ENCODE results near the gene TMEM138.
"Not testable (repeated sequence)": the region's sequence is repeated elsewhere in the genome, so short reads cannot be mapped to it uniquely, and the experiment has no call there.

Gene TMEM138

DNA sequence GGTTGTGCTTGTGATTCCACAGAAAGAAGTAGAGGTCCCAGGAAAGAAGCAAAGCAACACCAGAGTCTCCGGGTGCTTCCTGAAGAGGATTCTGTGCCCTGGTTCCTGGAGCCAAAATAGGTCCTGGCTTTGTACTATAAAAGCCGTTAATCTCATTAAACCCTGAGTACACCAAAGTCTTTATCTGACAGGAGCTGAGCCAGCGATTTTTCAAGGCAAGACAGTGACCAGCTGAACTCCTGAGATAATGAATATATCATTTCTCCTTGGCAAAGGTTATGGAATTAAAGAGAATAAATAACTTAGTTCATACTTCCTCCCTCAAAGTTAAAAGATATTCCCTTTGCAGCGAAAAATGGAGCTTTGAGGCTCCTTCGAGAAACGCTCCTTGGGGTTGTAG lies 5.2 kb downstream of the TMEM138 start:
- no peaks in the 10 kb centered on the region for H3K4me1 ChIP-seq (ENCODE audit: insufficient read depth, low read length)
- peaks cover 9% of the 10 kb centered on the region; the same call in 1 of the 2 replicates for H3K9me3 ChIP-seq (ENCODE audit: control insufficient read depth, insufficient read depth, low read length)
- H3K9ac ChIP-seq (ENCODE audit: low read depth, low read length), result no peak overlapping the region
- peaks cover 32% of the 10 kb centered on the region for H3K36me3 ChIP-seq (ENCODE audit: insufficient read depth, low read length)

DNA sequence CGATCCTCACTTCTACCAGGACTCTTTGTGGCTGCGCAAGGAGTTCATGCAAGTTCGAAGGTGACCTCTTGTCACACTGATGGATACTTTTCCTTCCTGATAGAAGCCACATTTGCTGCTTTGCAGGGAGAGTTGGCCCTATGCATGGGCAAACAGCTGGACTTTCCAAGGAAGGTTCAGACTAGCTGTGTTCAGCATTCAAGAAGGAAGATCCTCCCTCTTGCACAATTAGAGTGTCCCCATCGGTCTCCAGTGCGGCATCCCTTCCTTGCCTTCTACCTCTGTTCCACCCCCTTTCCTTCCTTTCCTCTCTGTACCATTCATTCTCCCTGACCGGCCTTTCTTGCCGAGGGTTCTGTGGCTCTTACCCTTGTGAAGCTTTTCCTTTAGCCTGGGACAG lies 6.5 kb downstream of the TMEM138 start:
- no peak overlapping the region for H3K9ac ChIP-seq (ENCODE audit: low read depth, low read length)
- H3K9me3 ChIP-seq (ENCODE audit: control insufficient read depth, insufficient read depth, low read length), result peaks cover 18% of the 10 kb centered on the region
- peaks cover 36% of the 10 kb centered on the region for H3K36me3 ChIP-seq (ENCODE audit: insufficient read depth, low read length)
- no peaks in the 10 kb centered on the region for H3K4me1 ChIP-seq (ENCODE audit: insufficient read depth, low read length)

DNA sequence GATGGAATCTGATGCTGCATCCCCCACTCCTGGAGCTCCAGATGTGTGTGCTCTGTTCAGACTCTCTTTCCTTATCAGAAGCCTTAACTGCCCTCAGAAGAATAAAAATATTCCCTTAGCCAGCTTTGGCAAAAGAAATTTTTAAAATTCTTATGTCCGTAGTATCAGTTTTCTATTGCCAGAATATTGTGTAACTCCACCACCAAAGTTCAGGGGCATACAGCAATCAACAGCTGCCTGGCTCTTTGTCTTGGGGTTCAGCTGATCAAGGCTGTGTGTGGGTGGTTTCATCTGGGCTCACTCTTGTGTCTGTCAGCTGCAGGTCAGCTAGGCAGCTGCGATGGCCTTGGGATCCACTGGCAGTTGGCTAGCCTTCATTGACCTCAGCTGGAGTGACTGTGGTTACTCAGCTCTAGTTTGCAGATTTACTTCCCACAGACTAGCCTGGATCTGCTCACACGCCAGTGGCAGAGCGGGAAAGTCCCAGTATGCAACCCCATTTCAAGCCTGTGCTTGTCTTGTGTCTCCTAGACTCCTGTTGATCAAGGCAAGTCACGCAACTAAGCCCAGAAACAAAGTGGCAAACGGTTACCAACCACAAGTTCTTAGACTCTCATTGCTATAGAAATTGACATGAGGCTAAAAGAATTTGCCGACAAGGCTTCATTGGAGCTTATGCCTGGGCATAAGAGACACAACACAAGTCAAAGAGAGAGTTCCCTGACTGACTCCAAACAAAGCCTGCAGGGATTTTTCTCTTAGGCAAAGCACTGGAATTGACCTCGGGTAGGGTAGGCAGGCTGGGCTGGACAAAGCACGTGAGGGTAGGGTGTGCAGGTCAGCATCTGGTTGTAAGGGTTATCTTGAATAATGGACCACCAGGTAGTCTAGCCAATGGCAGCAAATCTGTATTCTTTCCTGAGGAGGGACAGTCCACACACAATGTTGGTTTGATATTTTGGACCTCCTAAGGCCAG lies 7.5 kb downstream of the TMEM138 start:
- Histone ChIP-seq H3K4me1 (ENCODE audit: insufficient read depth, low read length) (no peaks in the 10 kb centered on the region), H3K9me3 (ENCODE audit: control insufficient read depth, insufficient read depth, low read length) (peaks cover 18% of the 10 kb centered on the region), H3K9ac (ENCODE audit: low read depth, low read length) (no peak overlapping the region), H3K36me3 (ENCODE audit: insufficient read depth, low read length) (peaks cover 32% of the 10 kb centered on the region)

DNA sequence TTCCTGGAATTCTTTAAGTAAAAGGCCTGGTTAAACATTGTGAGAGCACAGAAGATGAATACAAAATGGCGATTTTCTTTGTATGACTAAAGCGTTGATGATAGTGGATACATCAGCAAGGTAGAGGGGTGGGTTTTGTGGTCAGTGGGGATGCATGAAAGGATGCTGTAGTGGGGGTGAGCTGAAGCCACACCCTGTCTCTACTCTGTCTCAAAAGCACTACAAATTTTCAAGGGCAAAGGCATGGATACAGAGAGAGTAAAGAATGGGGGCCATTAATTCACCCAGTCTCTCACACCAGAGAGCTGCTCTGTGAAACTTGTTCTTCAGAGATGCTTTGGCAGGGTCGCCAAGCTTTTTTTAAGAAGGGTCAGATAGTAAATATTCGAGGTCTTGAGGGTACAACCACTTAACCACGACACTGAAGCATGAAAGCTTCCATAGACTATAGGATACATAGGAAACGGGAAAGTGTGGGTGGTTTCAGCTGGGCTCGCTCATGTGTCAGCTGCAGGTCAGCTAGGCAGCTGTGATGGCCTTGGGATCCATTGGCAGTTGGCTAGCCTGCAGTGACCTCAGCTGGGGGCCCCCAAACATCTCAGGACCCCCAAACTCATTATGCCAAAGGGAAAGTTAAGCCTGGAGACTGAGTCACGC lies 8.3 kb downstream of the TMEM138 start:
- Histone ChIP-seq H3K9ac (ENCODE audit: low read depth, low read length) (no peak overlapping the region), H3K36me3 (ENCODE audit: insufficient read depth, low read length) (peaks cover 32% of the 10 kb centered on the region), H3K4me1 (ENCODE audit: insufficient read depth, low read length) (no peaks in the 10 kb centered on the region), H3K9me3 (ENCODE audit: control insufficient read depth, insufficient read depth, low read length) (peaks cover 22% of the 10 kb centered on the region)

DNA sequence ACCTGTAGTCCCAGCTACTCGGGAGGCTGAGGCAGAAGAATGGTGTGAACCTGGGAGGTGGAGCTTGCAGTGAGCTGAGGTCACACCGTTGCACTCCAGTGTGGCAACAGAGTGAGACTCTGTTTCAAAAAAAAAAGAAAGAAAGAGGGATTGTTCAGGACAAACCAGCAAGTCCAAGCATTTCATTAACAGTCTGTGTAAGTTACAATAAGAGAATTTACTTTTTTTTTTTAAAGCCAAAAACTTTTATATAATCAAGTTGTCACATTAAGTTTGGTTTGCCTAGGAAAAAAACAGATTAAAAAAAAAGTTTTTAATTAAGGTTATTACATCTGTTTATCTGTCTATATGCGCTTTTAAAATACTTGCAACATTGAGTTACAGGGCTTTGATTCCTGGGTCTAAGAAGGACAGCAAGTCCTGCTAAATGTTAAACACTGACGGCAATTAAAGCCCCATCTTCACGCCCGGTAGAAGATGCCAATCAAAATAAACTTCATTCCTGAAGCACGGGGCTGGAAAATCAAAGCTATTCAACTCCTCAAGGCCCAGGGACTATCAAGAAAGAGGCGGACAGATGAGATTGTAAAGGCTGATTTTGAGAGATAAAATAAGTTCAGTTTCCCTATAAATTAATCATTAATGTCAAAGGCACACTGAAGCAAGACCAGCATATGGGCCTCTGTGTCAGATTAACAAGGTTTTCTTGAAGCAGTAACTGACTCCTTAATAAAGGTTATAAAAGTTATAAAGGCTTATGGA lies 10.7 kb downstream of the TMEM138 start:
- peaks cover 18% of the 10 kb centered on the region for H3K36me3 ChIP-seq (ENCODE audit: insufficient read depth, low read length)
- no peaks in the 10 kb centered on the region for H3K4me1 ChIP-seq (ENCODE audit: insufficient read depth, low read length)
- H3K9ac ChIP-seq (ENCODE audit: low read depth, low read length), result no peak overlapping the region
- H3K9me3 ChIP-seq (ENCODE audit: control insufficient read depth, insufficient read depth, low read length), result peaks cover 25% of the 10 kb centered on the region

DNA sequence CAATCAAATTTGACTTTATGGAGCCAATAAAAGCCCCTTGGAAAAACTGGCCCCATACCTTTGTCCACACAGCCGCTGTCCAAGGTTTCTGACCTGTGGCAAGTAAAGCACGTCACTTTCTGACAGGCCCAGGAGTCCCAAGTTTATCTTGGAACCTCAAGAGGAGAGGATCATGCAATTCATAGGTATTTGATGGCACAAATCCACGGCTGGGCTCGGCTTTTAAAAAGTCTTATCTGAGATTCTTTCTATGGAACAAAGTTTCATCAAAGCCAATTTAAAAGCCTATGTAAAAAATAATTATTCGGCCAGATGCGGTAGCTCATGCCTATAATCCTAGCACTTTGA lies 13.6 kb downstream of the TMEM138 start:
- H3K36me3 ChIP-seq (ENCODE audit: insufficient read depth, low read length), result peaks cover 8% of the 10 kb centered on the region
- H3K4me1 ChIP-seq (ENCODE audit: insufficient read depth, low read length), result no peaks in the 10 kb centered on the region
- H3K9ac ChIP-seq (ENCODE audit: low read depth, low read length), result no peak overlapping the region
- H3K9me3 ChIP-seq (ENCODE audit: control insufficient read depth, insufficient read depth, low read length), result peaks cover 24% of the 10 kb centered on the region

DNA sequence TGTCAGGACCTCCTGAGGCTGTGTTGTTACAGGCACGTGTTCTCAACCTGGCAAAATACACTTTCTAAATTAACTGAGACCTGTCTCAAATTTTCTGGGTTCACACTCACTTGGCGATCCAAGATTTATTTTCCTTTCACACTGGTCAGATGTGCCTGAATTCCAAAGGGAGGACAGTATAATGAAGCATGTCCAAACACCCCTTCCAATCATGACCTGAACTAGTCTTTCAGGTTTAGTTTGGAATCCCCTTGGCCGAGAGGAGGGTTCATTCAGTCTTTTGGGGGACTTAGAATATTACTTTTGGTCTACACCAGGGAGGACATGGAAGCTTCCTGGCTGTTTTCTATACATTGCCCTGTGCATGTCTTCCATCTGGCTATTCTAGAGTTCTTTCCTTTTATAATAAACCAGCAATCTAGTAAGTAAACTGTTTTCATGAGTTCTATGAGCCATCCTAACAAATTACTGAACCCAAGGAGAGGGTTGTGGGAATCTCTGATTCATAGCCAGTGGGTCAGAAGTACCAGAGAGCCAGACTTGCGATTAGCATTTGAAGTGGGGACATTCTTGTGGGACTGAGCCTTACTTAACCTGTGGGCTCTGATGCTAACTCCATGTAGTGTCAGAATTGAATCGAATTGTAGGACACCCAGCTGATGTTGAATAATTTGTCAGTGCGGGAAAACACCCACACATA lies 15.4 kb downstream of the TMEM138 start:
- H3K9ac ChIP-seq (ENCODE audit: low read depth, low read length), result no peak overlapping the region
- peaks cover 8% of the 10 kb centered on the region for H3K36me3 ChIP-seq (ENCODE audit: insufficient read depth, low read length)
- H3K9me3 ChIP-seq (ENCODE audit: control insufficient read depth, insufficient read depth, low read length), result peaks cover 15% of the 10 kb centered on the region
- H3K4me1 ChIP-seq (ENCODE audit: insufficient read depth, low read length), result no peaks in the 10 kb centered on the region

DNA sequence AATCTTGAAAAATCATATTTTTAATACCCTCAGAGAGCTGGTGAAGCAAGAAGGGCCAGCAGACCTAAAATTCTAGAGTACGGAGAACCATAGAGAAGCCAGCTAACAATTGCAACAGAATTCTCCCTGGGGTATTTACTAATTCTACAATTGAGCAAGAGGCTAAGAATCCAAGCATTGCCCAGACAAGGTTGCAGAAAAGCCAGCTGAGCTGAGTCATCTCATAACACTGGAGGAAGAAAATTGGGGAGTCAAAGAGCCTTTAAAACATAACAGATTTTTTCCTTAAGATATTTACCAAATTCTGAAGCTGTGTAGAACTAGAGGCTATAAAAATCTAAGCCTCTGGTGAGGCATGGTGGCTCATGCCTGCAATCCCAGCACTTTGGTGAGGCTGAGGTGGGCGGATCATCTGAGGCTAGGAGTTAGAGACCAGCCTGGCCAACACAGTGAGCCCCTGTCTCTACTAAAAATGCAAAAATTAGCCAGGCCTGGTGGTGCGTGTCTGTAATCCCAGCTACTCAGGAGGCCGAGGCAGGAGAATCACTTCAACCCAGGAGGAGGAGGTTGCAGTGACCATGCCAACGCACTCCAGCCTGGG lies 16.6 kb downstream of the TMEM138 start:
- no peaks in the 10 kb centered on the region for H3K4me1 ChIP-seq (ENCODE audit: insufficient read depth, low read length)
- no peak overlapping the region for H3K9ac ChIP-seq (ENCODE audit: low read depth, low read length)
- peaks cover 7% of the 10 kb centered on the region; the same call in 1 of the 2 replicates for H3K9me3 ChIP-seq (ENCODE audit: control insufficient read depth, insufficient read depth, low read length)
- H3K36me3 ChIP-seq (ENCODE audit: insufficient read depth, low read length), result peaks cover 4% of the 10 kb centered on the region

DNA sequence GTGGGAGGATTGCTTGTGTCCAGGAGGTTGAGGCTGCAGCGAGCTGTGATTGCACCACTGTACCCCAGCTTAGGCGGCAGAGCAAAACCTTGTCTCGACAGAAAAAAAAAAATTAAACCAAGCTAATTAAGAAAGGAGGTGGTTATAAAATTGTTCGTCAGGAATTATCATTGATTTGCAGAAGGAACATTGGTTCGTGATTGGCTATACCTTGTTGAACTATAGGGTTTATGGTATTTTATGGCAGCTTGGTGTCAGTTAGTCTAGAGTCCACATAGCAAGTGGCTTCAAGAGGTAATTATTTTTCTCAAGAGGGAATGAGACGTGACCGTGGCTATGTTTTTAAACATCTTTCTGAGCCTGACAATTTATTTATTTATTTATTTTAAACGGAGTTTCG lies 18.7 kb downstream of the TMEM138 start:
- H3K4me1 ChIP-seq (ENCODE audit: insufficient read depth, low read length), result no peaks in the 10 kb centered on the region
- no peak overlapping the region for H3K9ac ChIP-seq (ENCODE audit: low read depth, low read length)
- H3K36me3 ChIP-seq (ENCODE audit: insufficient read depth, low read length), result no peaks in the 10 kb centered on the region
- H3K9me3 ChIP-seq (ENCODE audit: control insufficient read depth, insufficient read depth, low read length), result no peaks in the 10 kb centered on the region

DNA sequence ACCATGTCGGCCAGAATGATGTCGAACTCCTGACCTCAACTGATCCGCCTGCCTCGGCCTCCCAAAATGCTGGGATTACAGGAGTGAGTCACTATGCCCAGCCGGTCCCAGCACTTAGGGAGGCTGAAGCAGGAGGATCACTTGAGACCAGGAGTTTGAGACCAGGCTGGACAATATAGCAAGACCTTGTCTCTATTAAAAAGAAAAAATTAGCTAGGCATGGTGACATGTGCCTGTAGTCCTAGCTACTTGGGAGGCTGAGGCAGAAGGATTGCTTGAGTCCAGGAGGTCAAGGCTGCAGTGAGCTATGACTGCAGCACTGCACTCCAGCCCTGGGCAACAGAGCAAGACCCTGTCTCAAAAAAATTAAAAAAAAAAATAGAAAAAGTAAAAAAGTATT lies 21.7 kb downstream of the TMEM138 start:
- H3K9me3 ChIP-seq (ENCODE audit: control insufficient read depth, insufficient read depth, low read length); H3K9ac ChIP-seq (ENCODE audit: low read depth, low read length); H3K4me1 ChIP-seq (ENCODE audit: insufficient read depth, low read length); H3K36me3 ChIP-seq (ENCODE audit: insufficient read depth, low read length): not testable (repeated sequence)

DNA sequence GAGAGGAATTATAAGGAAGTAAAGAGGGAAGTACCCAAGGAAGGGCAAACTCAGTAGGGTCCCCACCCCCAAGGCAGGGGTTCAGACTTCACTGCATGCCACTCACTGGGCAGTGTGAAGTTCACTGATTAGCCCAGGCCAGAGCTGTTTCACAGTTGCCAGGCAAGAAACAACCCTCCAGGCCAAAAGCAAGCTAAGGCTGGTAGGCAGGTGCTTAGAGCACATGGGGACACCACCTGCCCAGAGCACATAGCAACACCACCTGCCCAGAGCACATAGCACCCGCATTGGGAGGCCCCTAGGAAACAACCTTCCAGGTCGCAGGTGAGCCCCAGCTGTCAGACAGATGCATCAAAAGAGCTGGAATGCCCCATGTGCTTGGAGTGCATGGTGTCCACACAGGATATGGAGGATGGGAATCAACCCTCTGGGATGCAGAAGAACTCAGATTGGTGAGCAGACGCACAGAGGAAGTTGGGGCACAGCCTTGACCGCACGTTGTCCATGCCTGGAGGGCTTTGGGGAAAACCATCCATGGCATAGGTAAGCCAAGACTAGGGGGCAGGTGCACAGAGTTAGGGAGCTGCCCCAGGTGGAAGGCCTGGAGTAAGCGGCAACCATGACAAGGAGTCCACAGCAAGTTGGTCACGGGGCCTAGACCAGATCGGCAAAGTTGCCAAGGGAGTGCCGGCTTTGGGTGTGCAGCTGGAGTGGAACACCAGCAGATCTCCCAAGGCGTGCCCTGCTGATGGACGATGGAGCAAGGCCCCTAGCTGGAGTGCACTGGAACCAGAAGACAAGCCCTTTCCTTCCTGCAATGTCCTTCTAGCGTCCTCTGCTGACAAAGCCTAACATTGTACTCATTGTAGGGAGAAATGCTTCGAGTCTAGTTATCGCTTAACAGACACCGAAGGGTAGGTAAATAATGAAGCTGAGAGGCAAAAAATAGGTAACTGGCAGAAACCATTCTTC lies 22.4 kb downstream of the TMEM138 start:
- no peak overlapping the region for H3K9ac ChIP-seq (ENCODE audit: low read depth, low read length)
- H3K36me3 ChIP-seq (ENCODE audit: insufficient read depth, low read length), result no peaks in the 10 kb centered on the region
- H3K4me1 ChIP-seq (ENCODE audit: insufficient read depth, low read length), result no peaks in the 10 kb centered on the region
- H3K9me3 ChIP-seq (ENCODE audit: control insufficient read depth, insufficient read depth, low read length), result no peaks in the 10 kb centered on the region

DNA sequence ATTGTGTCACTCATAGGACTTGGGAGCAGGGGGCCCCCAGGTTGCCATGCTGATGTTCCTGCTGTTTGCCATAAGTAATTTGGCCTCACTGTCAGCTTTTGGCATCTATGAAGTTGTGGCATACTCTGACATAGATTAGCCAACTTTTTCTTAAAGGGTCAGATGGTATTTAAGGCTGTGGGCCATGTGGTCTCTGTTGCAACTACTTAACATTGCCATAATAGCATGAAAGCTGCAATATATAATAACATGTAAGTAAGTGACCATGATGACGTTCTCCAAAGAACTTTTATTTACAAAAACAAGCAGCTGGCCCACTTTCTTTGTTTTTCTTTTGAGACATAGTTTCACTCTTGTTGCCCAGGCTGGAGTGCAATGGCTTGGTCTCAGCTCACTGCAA lies 28.0 kb downstream of the TMEM138 start:
- Histone ChIP-seq H3K9ac (ENCODE audit: low read depth, low read length) (no peak overlapping the region), H3K9me3 (ENCODE audit: control insufficient read depth, insufficient read depth, low read length) (no peaks in the 10 kb centered on the region), H3K36me3 (ENCODE audit: insufficient read depth, low read length) (no peaks in the 10 kb centered on the region), H3K4me1 (ENCODE audit: insufficient read depth, low read length) (0 out of 2 replicates have a peak, but pooled peaks cover 2% of the 10 kb centered on the region)
